ENCODE data around the gene CCRL2. TPM values are rescaled to one million over a fixed set of nuclear protein-coding genes. Genes with fewer than 3 reads are reported as not detected.

Gene CCRL2
- total RNA-seq, 1 experiment from 2014 or later = not detected

- Mint-ChIP-seq H3K27ac (no peak overlapping the region), H3K9me3 (peaks cover 4% of the 10 kb centered on the region; the same call in 1 of the 2 replicates), H3K4me1 (peaks cover 35% of the 10 kb centered on the region), H3K27me3 (ENCODE audit: low read depth) (no peaks in the 10 kb centered on the region), H3K36me3 (no peaks in the 10 kb centered on the region), H3K4me3 (no peak overlapping the region)
- DNase-seq (ENCODE audit: low spot score) (no peak), ATAC-seq (no peak)
- ChIA-PET POLR2A (no interaction called here), CTCF (interaction anchor here (0.8 to 2.2 kb wide), 4 partner anchors 9 to 443 kb away, joined by 3 to 6 read pairs (median 4); no protein-coding TSS in a partner anchor)
- TF ChIP-seq GRHL2 (CRISPR knock-in tag; IDR thresholded peaks at IDR 0.05; ENCODE audit: insufficient replicate concordance, severe bottlenecking) = no peak
- TF ChIP-seq JAZF1 (CRISPR knock-in tag; IDR thresholded peaks at IDR 0.05) = no peak
- TF ChIP-seq HMGA2 (CRISPR knock-in tag; IDR thresholded peaks at IDR 0.05) = no peak
- TF ChIP-seq RORB (CRISPR knock-in tag; IDR thresholded peaks at IDR 0.05) = no peak
- no peak for TF ChIP-seq PRRX2 (CRISPR knock-in tag; IDR thresholded peaks at IDR 0.05)
- no peak for TF ChIP-seq NR3C1 (CRISPR knock-in tag; conservative IDR thresholded peaks at IDR 0.05; ENCODE audit: low read depth)
- no peak for TF ChIP-seq HMGXB4 (CRISPR knock-in tag; IDR thresholded peaks at IDR 0.05)
- TF ChIP-seq PRDM15 (CRISPR knock-in tag; IDR thresholded peaks at IDR 0.05) = no peak
Observed at GRCh38 chr3:46381625-46382024, 25.4 kb upstream of the CCRL2 start.

GRCh38 chr3:46383211-46383950, 23.7 kb upstream of the CCRL2 start:
- DNase-seq (ENCODE audit: low spot score) (no peak), ATAC-seq (no peak)
- CTCF ChIA-PET = interaction anchor here (0.6 to 2.6 kb wide), 4 partner anchors 43 to 304 kb away, joined by 3 to 8 read pairs (median 4); no protein-coding TSS in a partner anchor
- Mint-ChIP-seq H3K9me3 (peaks cover 7% of the 10 kb centered on the region; the same call in 1 of the 2 replicates), H3K36me3 (no peaks in the 10 kb centered on the region), H3K27me3 (ENCODE audit: low read depth) (no peaks in the 10 kb centered on the region), H3K4me1 (peaks cover 35% of the 10 kb centered on the region), H3K4me3 (no peak overlapping the region), H3K27ac (no peak overlapping the region)
- POLR2A ChIA-PET = no interaction called here
- TF ChIP-seq ZNF232 (CRISPR knock-in tag; IDR thresholded peaks at IDR 0.05) (no peak), ZBTB21 (CRISPR knock-in tag; IDR thresholded peaks at IDR 0.05; ENCODE audit: borderline replicate concordance) (no peak), ERG (CRISPR knock-in tag; IDR thresholded peaks at IDR 0.05) (no peak), ZNF317 (CRISPR knock-in tag; IDR thresholded peaks at IDR 0.05; ENCODE audit: borderline replicate concordance, low read depth) (no peak), ZNF138 (CRISPR knock-in tag; conservative IDR thresholded peaks at IDR 0.05) (no peak), TEAD4 (CRISPR knock-in tag; IDR thresholded peaks at IDR 0.05) (no peak), FOXJ3 (CRISPR knock-in tag; IDR thresholded peaks at IDR 0.05; ENCODE audit: borderline replicate concordance) (no peak), HMGA2 (CRISPR knock-in tag; IDR thresholded peaks at IDR 0.05) (no peak), SP1 (CRISPR knock-in tag; conservative IDR thresholded peaks at IDR 0.05) (no peak), TP53 (CRISPR knock-in tag; IDR thresholded peaks at IDR 0.05) (no peak), ELF4 (CRISPR knock-in tag; IDR thresholded peaks at IDR 0.05; ENCODE audit: low read depth) (no peak), SMAD4 (CRISPR knock-in tag; IDR thresholded peaks at IDR 0.05) (no peak)

All from WTC11 (cell line).